ENCODE data around the gene MACROD1.

DNA sequence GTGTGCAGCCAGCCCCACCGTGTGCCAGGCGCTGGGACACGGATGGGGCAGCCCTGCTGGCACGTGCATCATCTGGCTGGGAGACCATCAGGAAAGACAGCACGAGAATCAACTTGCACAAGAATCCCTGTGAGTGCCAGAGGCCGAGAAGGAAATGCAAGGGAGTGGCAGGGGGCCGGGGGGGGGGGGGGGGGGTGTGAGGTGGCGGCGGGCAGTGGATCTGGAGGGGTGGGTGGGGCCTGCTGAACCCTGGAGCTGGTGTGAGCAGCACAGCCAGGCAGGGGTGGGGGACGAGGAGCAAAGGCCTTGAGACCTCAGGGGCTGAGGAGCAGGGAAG, 144.2 kb downstream of the MACROD1 start:
- TF ChIP-seq, protein P1, sequence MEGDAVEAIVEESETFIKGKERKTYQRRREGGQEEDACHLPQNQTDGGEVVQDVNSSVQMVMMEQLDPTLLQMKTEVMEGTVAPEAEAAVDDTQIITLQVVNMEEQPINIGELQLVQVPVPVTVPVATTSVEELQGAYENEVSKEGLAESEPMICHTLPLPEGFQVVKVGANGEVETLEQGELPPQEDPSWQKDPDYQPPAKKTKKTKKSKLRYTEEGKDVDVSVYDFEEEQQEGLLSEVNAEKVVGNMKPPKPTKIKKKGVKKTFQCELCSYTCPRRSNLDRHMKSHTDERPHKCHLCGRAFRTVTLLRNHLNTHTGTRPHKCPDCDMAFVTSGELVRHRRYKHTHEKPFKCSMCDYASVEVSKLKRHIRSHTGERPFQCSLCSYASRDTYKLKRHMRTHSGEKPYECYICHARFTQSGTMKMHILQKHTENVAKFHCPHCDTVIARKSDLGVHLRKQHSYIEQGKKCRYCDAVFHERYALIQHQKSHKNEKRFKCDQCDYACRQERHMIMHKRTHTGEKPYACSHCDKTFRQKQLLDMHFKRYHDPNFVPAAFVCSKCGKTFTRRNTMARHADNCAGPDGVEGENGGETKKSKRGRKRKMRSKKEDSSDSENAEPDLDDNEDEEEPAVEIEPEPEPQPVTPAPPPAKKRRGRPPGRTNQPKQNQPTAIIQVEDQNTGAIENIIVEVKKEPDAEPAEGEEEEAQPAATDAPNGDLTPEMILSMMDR (IDR thresholded peaks at IDR 0.05): no peak
- TF ChIP-seq POLR2A (IDR thresholded peaks at IDR 0.05): no peak
